A549 (cell line): ENCODE results near the gene TNFAIP3. TPM values are rescaled to one million over a fixed set of nuclear protein-coding genes. Genes with fewer than 3 reads are reported as not detected.

Source experiments
- ATAC-seq, 2 experiments: fragments of 200-7000 bp in 1 of 2; fragments of >200 bp in 1 of 2; cut with Nextera tagmentation in 1 of 2; cut with Tn5 transposase in 1 of 2; 3 replicates each; pipeline versions ENCODE4 v1.8.0 to v1.9.1; 2018 to 2020; ENCODE audit warnings: mild to moderate bottlenecking in 1 of 2, moderate library complexity in 1 of 2
- CTCF ChIA-PET: fragments of 300-600 bp; sonication (Branson Sonifier 250); formaldehyde crosslinking; extraction: SDS; loops from one replicate; lab custom pipeline; 2021; ENCODE audit warnings: antibody characterized with exemption, inconsistent platforms; lab: Yijun Ruan, JAX
- POLR2A ChIA-PET: fragments of 350-600 bp; formaldehyde crosslinking; extraction: SDS; loops from one replicate; lab custom pipeline; 2021; ENCODE audit warnings: antibody characterized with exemption, inconsistent platforms; lab: Yijun Ruan, JAX
- DNase-seq, 2 experiments: peaks; one replicate each; pipeline versions ENCODE4 v3.0.0 to v3.0.0-alpha.2; 2011 to 2016; ENCODE audit warnings: low read depth in 1 of 2, low spot score in 1 of 2
- FAIRE-seq: peaks from 2 replicates; lab custom pipeline; 2011; peaks lifted over from hg19 to GRCh38; lab: Jason Lieb, UNC
- H3K27ac ChIP-seq, 2 experiments: fragments of >200 bp; sonication (Bioruptor Twin); formaldehyde crosslinking; 3 replicates each; pipeline ENCODE4 v1.5.1; 2016 to 2017
- H3K4me1 ChIP-seq: fragments of >200 bp; sonication (Bioruptor Twin); formaldehyde crosslinking; 3 replicates; pipeline ENCODE4 v1.6.1; 2016
- H3K4me2 ChIP-seq: fragments of >200 bp; sonication (Bioruptor Twin); formaldehyde crosslinking; 3 replicates; pipeline ENCODE4 v1.6.1; 2016
- H3K4me3 ChIP-seq: fragments of >200 bp; sonication (Bioruptor Twin); formaldehyde crosslinking; 3 replicates; pipeline ENCODE4 v1.5.1; 2016
- H3K9me3 ChIP-seq: fragments of >200 bp; sonication (Bioruptor Twin); formaldehyde crosslinking; 3 replicates; pipeline ENCODE4 v1.6.1; 2016
- ATOH8 ChIP-seq: fragments of 250-450 bp; sonication (Bioruptor Pico); IDR thresholded peaks from 2 replicates; pipeline ENCODE4 v1.5.0; 2020; ENCODE audit warnings: low read depth, mild to moderate bottlenecking, moderate library complexity
- CBX2 ChIP-seq: fragments of 200-600 bp; sonication (generic); IDR thresholded peaks from 2 replicates; pipeline ENCODE4 v1.6.1; 2016; ENCODE audit warnings: low read depth, mild to moderate bottlenecking, borderline replicate concordance
- CHD2 ChIP-seq: fragments of 150-350 bp; IDR thresholded peaks from 2 replicates; pipeline ENCODE4 v1.6.1; 2014; ENCODE audit warnings: low read length; ENCODE audit not compliant: partially characterized antibody
- CHD4 ChIP-seq: fragments of 200-600 bp; sonication (generic); IDR thresholded peaks from 2 replicates; pipeline ENCODE4 v1.6.1; 2016; ENCODE audit warnings: antibody characterized with exemption, mild to moderate bottlenecking, borderline replicate concordance
- EHMT2 ChIP-seq: fragments of 200-600 bp; sonication (generic); IDR thresholded peaks from 2 replicates; pipeline ENCODE4 v1.6.1; 2016; ENCODE audit warnings: antibody characterized with exemption, low read depth, mild to moderate bottlenecking, moderate library complexity
- ELK1 ChIP-seq: fragments of 150-350 bp; IDR thresholded peaks from 2 replicates; pipeline ENCODE4 v1.6.1; 2014; ENCODE audit warnings: low read depth, mild to moderate bottlenecking, low read length
- FOSL2 ChIP-seq, 2 experiments: fragments of 450-650 bp in 1 of 2; fragments of >200 bp in 1 of 2; sonication (Bioruptor Twin) in 1 of 2; formaldehyde crosslinking; IDR thresholded peaks; 2 replicates each; pipeline versions ENCODE4 v1.5.0 to v1.6.1; 2016 to 2020; ENCODE audit warnings: mild to moderate bottlenecking in 1 of 2, moderate library complexity in 1 of 2
- GATA3 ChIP-seq: IDR thresholded peaks from 2 replicates; pipeline ENCODE4 v1.6.1; 2012; ENCODE audit warnings: borderline replicate concordance
- HDAC2 ChIP-seq: fragments of 200-600 bp; sonication (generic); IDR thresholded peaks from 2 replicates; pipeline ENCODE4 v1.6.1; 2016
- HES2 ChIP-seq: fragments of >200 bp; sonication (Bioruptor Twin); formaldehyde crosslinking; IDR thresholded peaks from 2 replicates; pipeline ENCODE4 v1.6.1; 2016
- HOXA7 ChIP-seq: fragments of 250-450 bp; sonication (Bioruptor Pico); IDR thresholded peaks from 2 replicates; pipeline ENCODE4 v1.5.0; 2020; ENCODE audit warnings: mild to moderate bottlenecking, moderate library complexity
- HOXB13 ChIP-seq: fragments of 250-450 bp; sonication (Bioruptor Pico); IDR thresholded peaks from 2 replicates; pipeline ENCODE4 v1.5.0; 2020; ENCODE audit warnings: low read depth, mild to moderate bottlenecking, moderate library complexity
- HOXB5 ChIP-seq: fragments of 250-450 bp; sonication (Bioruptor Pico); IDR thresholded peaks from 2 replicates; pipeline ENCODE4 v1.5.0; 2020; ENCODE audit warnings: mild to moderate bottlenecking, moderate library complexity
- JUN ChIP-seq, 2 experiments: fragments of >200 bp; sonication (Bioruptor Twin); formaldehyde crosslinking; IDR thresholded peaks; 2 replicates in 1 of 2; 3 replicates in 1 of 2; pipeline ENCODE4 v1.6.1; 2016 to 2017
- JUNB ChIP-seq: fragments of >200 bp; sonication (Bioruptor Twin); formaldehyde crosslinking; IDR thresholded peaks from 2 replicates; pipeline ENCODE4 v1.6.1; 2016
- KDM1A ChIP-seq: fragments of 200-600 bp; sonication (generic); IDR thresholded peaks from 2 replicates; pipeline ENCODE4 v1.6.1; 2016; ENCODE audit warnings: low read depth, mild to moderate bottlenecking
- MAX ChIP-seq: IDR thresholded peaks from 2 replicates; pipeline ENCODE4 v1.6.1; 2012
- MAZ ChIP-seq: fragments of 150-350 bp; IDR thresholded peaks from 2 replicates; pipeline ENCODE4 v1.6.1; 2014; ENCODE audit warnings: antibody characterized with exemption, low read depth, low read length, borderline replicate concordance
- NFE2L2 ChIP-seq: fragments of 150-350 bp; conservative IDR thresholded peaks from 2 replicates; pipeline ENCODE4 v1.6.1; 2014; ENCODE audit warnings: low read length
- NPAS2 ChIP-seq: fragments of 250-450 bp; sonication (Bioruptor Pico); IDR thresholded peaks from 2 replicates; pipeline ENCODE4 v1.8.0; 2022; ENCODE audit warnings: mild to moderate bottlenecking, moderate library complexity, borderline replicate concordance
- NR3C1 ChIP-seq: fragments of >200 bp; sonication (Bioruptor Twin); formaldehyde crosslinking; IDR thresholded peaks from 3 replicates; pipeline ENCODE4 v1.6.1; 2017
- PHF8 ChIP-seq: fragments of 200-600 bp; sonication (generic); IDR thresholded peaks from 2 replicates; pipeline ENCODE4 v1.6.1; 2016; ENCODE audit warnings: low read depth, mild to moderate bottlenecking, antibody characterized with exemption, moderate library complexity, borderline replicate concordance
- RARB ChIP-seq: fragments of 250-450 bp; sonication (Bioruptor Pico); IDR thresholded peaks from 2 replicates; pipeline ENCODE4 v1.8.0; 2021; ENCODE audit warnings: mild to moderate bottlenecking, moderate library complexity
- RFX5 ChIP-seq: fragments of 450-650 bp; IDR thresholded peaks from 2 replicates; pipeline ENCODE4 v1.7.1; 2014; ENCODE audit warnings: antibody characterized with exemption, mild to moderate bottlenecking, moderate library complexity
- RNF2 ChIP-seq: fragments of 200-600 bp; sonication (generic); IDR thresholded peaks from 2 replicates; pipeline ENCODE4 v1.6.1; 2016; ENCODE audit warnings: low read depth, mild to moderate bottlenecking, antibody characterized with exemption, moderate library complexity, borderline replicate concordance
- SREBF2 ChIP-seq: fragments of 450-650 bp; IDR thresholded peaks from 2 replicates; pipeline ENCODE4 v1.6.1; 2014; ENCODE audit warnings: mild to moderate bottlenecking, moderate library complexity
- TFCP2L1 ChIP-seq: fragments of 250-450 bp; sonication (Bioruptor Pico); IDR thresholded peaks from 2 replicates; pipeline ENCODE4 v1.5.0; 2021; ENCODE audit warnings: mild to moderate bottlenecking
- TP53 ChIP-seq: fragments of 250-450 bp; sonication (Bioruptor Pico); IDR thresholded peaks from 2 replicates; pipeline ENCODE4 v1.5.0; 2021; ENCODE audit warnings: mild to moderate bottlenecking, moderate library complexity
- ZC3H11A ChIP-seq: fragments of 450-650 bp; IDR thresholded peaks from 2 replicates; pipeline ENCODE4 v1.6.1; 2014; ENCODE audit warnings: antibody characterized with exemption, mild to moderate bottlenecking
- ZFP36 ChIP-seq: fragments of 450-650 bp; IDR thresholded peaks from 2 replicates; pipeline ENCODE4 v1.6.1; 2014; ENCODE audit warnings: borderline replicate concordance; ENCODE audit not compliant: partially characterized antibody
- WGBS: methylation state at CpG from one replicate; pipeline ENCODE4 v1.1.6; 2017; ENCODE audit errors: missing lambda C conversion rate; 5-methylcytosine and 5-hydroxymethylcytosine counted together
- polyA plus RNA-seq, 4 experiments: library from polyadenylated mRNA; depleted of rRNA in 3 of 4; stranded (reverse); fragments of >200 nt; fragmentation: RNase III in 1 of 4; extraction: RNeasy Plus Mini Kit Qiagen cat#74134 plus additional on column Dnase treatment in 1 of 4; gene quantifications; 2 replicates in 3 of 4; 3 replicates in 1 of 4; pipeline ENCODE4 v1.2.3, GENCODE V29; 2011 to 2017

Gene TNFAIP3
- polyA plus RNA-seq, 2 of the 4 experiments (the other 2 are of a cell fraction), result 2.7 to 8.5 TPM

- WGBS, result 76% methylated on average over 4 of the region's 4 CpGs
- ChIA-PET CTCF (no interaction called here), POLR2A (no interaction called here)
- Histone ChIP-seq H3K9me3 (no peaks in the 10 kb centered on the region), H3K4me2 (no peak overlapping the region), H3K4me1 (no peaks in the 10 kb centered on the region; the same call in 2 of the 3 replicates), H3K4me3 (no peak overlapping the region), H3K27ac (no peak overlapping the region)
- TF ChIP-seq MAX (no peak), RNF2 (no peak), JUNB (no peak), CHD2 (no peak), RFX5 (no peak), PHF8 (no peak), ZFP36 (no peak), NFE2L2 (no peak), CHD4 (no peak), NR3C1 (no peak)
- ATAC-seq (no peak), FAIRE-seq (no peak), DNase-seq (no peak)
These were observed 37.4 kb upstream of the TNFAIP3 start for GRCh38 chr6:137829641-137830083.

- POLR2A ChIA-PET, result no interaction called here
- ATAC-seq, result no peak
- no peaks in the 10 kb centered on the region for H3K9me3 ChIP-seq
These were observed 36.5 kb upstream of the TNFAIP3 start for GRCh38 chr6:137830511-137830911.

GRCh38 chr6:137832110-137832509 lies 34.9 kb upstream of the TNFAIP3 start:
- CTCF ChIA-PET, result interaction anchor here (1.3 kb wide), 1 partner anchor 34 kb away, joined by 6 read pairs; no protein-coding TSS in a partner anchor
- ATAC-seq, result peak; percentile 45 to 54; a peak in 1 of 6 replicates
- POLR2A ChIA-PET, result no interaction called here
- 0 out of 3 replicates have a peak overlapping the region, but pooled peaks have one; percentile 10 for H3K4me2 ChIP-seq
- no peak overlapping the region for H3K4me3 ChIP-seq
- DNase-seq, result peak; percentile 14 to 15
- H3K4me1 ChIP-seq, result no peaks in the 10 kb centered on the region; the same call in 2 of the 3 replicates
- WGBS, result 28% methylated on average over 3 of the region's 3 CpGs
- no peaks in the 10 kb centered on the region for H3K9me3 ChIP-seq
- H3K27ac ChIP-seq, result no peak overlapping the region
- FAIRE-seq, result no peak
- TF ChIP-seq FOSL2 (IDR thresholded peaks at IDR 0.05) (no peak), FOSL2 (CRISPR knock-in tag; IDR thresholded peaks at IDR 0.05) (0 out of 2 replicates have a peak, but pooled peaks have one; percentile 14), ELK1 (no peak)

More at GRCh38 chr6:137830511-137830911, 36.5 kb upstream of the TNFAIP3 start:
- Histone ChIP-seq H3K4me1 (no peaks in the 10 kb centered on the region; the same call in 2 of the 3 replicates), H3K4me2 (no peak overlapping the region), H3K4me3 (no peak overlapping the region), H3K27ac (no peak overlapping the region)
- TF ChIP-seq MAZ (no peak), MAX (no peak), SREBF2 (no peak), HOXA7 (CRISPR knock-in tag) (no peak), ZC3H11A (no peak), RFX5 (no peak), CHD4 (no peak)
- CTCF ChIA-PET, result interaction anchor here (0.7 to 1.1 kb wide), 2 partner anchors 31 to 1859 kb away, joined by 3 read pairs; no protein-coding TSS in a partner anchor
- no peak for DNase-seq
- FAIRE-seq, result no peak

GRCh38 chr6:137834508-137834907 lies 32.6 kb upstream of the TNFAIP3 start:
- 78% methylated on average over 3 of the region's 3 CpGs for WGBS
- ChIA-PET CTCF (interaction anchor here (1.3 kb wide), 1 partner anchor 9 kb away, joined by 3 read pairs; no protein-coding TSS in a partner anchor), POLR2A (no interaction called here)
- no peak overlapping the region for H3K27ac ChIP-seq
- H3K9me3 ChIP-seq, result no peaks in the 10 kb centered on the region
- H3K4me2 ChIP-seq, result no peak overlapping the region
- no peak for ATAC-seq
- no peak for FAIRE-seq
- no peaks in the 10 kb centered on the region; the same call in 2 of the 3 replicates for H3K4me1 ChIP-seq
- no peak for DNase-seq
- no peak overlapping the region for H3K4me3 ChIP-seq
- TF ChIP-seq JUN (IDR thresholded peaks at IDR 0.05) (no peak), CBX2 (no peak), ATOH8 (CRISPR knock-in tag) (no peak), JUNB (no peak), MAZ (no peak), EHMT2 (no peak), TFCP2L1 (CRISPR knock-in tag) (no peak), NPAS2 (CRISPR knock-in tag) (no peak), KDM1A (no peak), CHD2 (no peak), HOXB13 (CRISPR knock-in tag) (no peak), NFE2L2 (no peak), RARB (CRISPR knock-in tag) (no peak), GATA3 (no peak), TP53 (CRISPR knock-in tag) (no peak), HES2 (no peak), HOXB5 (CRISPR knock-in tag) (no peak), HDAC2 (no peak)
